Left lobe of liver (tissue), 2 donors: Measurements from ENCODE around the gene NECTIN1. TPM values are rescaled to one million over a fixed set of nuclear protein-coding genes. Genes with fewer than 3 reads are reported as not detected.

Source experiments
- ATAC-seq: fragments of 200-7000 bp; cut with Tn5 transposase; one replicate; pipeline ENCODE4 v1.9.1; 2020; ENCODE audit warnings: mild to moderate bottlenecking, moderate library complexity
- DNase-seq: peaks from one replicate; pipeline ENCODE4 v3.0.0-alpha.2; 2020; ENCODE audit warnings: low spot score
- total RNA-seq: library from RNA; stranded (reverse); gene quantifications from one replicate; pipeline ENCODE4 v1.2.1, GENCODE V29; 2021
- donor health status: DM: no; HTN: no; CAD: no; lungs with moderate emphysema.
- donor health status: DM: no; HTN: yes; CAD: no.

NECTIN1 gene
- total RNA-seq, 1 donor from 2014 or later, result 6.5 TPM

- ATAC-seq, result no peak
These were observed 14.8 kb downstream of the NECTIN1 start for GRCh38 chr11:119714189-119714588.

DNA sequence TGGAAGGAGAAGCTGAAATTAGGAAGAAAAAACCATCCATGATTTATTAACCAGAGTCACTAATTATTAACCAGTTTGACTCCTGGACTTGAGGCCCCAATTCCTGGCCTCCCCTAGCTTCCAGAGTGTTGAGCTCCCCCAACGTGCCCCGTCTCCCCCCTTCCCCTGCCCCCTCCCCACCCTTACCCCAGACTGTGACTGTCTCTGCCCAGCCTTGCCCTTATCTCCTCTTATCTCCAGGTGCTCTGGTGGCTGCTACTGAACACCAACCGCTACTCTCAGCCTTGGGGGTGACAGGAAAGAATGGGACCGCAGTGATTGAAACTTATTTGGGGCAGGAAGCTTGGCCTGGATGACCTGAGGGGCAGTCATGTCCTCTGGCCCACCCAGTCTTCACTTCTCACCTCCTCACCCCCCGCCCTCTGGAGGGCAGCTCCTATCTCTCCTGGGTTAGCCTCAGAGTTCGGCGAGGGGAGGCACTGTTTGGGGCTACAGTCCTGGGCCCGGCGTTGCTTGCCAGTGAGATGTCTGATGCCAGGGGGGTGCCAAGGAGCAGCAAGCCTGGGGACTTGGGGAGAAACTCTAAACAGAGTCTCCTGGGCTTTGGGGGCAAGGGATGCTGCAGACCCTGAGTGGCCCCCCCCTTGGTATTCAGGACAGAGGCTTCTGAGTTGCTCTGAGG lies 15.5 kb downstream of the NECTIN1 start:
- ATAC-seq, result peak; percentile 74
- DNase-seq, result no peak

More at GRCh38 chr11:119714189-119714588, 14.8 kb downstream of the NECTIN1 start:
- DNase-seq, result no peak

GRCh38 chr11:119712459-119713358 lies 16.3 kb downstream of the NECTIN1 start:
- DNase-seq (no peak), ATAC-seq (peak; percentile 67)

GRCh38 chr11:119712006-119712405 lies 17.0 kb downstream of the NECTIN1 start:
- no peak for DNase-seq
- ATAC-seq, result no peak

- ATAC-seq, result no peak
- no peak for DNase-seq
These were observed 17.5 kb downstream of the NECTIN1 start for GRCh38 chr11:119711476-119711875.

- no peak for ATAC-seq
- no peak for DNase-seq
These were observed 18.6 kb downstream of the NECTIN1 start for GRCh38 chr11:119710417-119710816.

DNA sequence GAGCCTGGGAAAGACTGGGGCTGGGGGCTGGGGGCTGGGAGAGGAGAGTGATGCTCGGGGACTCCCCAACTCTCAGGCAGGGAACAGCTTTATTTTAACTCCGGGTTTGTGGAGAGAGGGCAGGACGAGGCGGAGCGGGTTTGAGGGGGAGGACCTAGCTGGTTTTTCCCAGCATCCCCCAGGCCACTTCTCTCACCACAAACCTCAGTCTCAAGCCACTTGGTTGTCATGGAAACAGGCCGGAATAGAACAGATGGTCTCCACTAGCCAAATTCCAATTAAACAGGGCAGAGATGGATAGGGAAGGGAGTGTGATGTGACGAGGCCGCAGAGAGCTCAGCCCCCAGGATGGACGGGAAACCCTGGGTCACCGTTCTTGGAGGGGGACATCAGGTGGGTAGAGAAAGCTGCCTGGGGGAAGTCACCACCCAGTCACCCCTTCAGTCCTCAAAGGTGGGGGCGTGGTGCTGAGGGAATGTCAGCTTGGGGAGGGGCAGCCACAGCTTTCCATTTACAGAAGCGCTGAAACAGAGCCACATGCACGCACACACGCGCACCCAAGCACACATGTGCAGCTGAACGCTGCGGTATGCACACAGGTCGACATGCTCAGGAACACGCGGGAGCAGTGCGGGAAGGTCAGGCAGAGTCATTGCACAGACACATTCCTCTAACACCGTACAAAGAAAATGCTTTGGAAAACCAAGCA lies 19.2 kb downstream of the NECTIN1 start:
- no peak for DNase-seq

GRCh38 chr11:119709171-119709570 lies 19.8 kb downstream of the NECTIN1 start:
- no peak for ATAC-seq
- DNase-seq, result no peak

More for the DNA sequence above, 19.2 kb downstream of the NECTIN1 start:
- ATAC-seq, result no peak

- DNase-seq (no peak), ATAC-seq (no peak)
These were observed 20.6 kb downstream of the NECTIN1 start for GRCh38 chr11:119708384-119708783.

GRCh38 chr11:119706887-119707286 lies 22.1 kb downstream of the NECTIN1 start:
- ATAC-seq, result no peak
- DNase-seq, result no peak

DNA sequence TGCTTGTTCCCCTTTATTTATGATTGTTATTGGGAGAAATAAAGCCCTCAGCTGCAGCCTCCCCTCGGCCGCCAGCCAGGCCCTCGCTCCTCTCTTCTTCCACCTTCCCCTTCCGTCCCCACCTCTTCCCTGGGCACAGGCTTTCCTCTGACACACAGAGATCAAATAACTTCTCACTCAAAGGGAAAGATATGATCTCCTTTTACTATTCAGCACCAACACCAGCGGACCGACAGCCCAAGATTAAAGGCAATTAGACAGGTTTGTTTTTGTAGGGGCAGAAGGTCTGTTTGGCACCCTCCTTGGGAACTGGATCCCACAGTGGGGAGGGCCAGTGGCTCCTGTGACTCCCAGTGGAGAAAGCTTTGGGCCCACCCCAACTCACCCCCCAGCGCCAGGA lies 23.0 kb downstream of the NECTIN1 start:
- ATAC-seq (no peak), DNase-seq (no peak)

GRCh38 chr11:119705362-119705761 lies 23.6 kb downstream of the NECTIN1 start:
- ATAC-seq (no peak), DNase-seq (no peak)

DNA sequence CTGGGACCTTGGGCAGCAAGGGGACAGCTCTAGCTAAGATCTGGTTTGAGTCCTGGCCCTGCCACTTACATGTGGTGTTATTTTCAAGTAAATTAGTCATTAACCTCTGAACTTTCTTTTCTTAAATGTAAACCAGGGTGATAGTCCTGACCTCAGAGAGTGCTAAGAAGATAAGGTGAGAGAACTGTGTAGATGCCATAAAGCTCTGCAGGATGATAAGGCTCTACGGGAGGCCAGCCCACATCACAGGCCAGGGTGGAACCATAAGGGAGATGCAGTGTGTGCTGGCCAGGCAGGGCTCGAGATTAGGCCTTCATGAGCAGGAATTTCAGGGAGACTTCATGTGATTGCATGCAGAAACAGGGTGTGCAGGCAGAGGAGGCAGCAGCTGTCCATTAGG lies 24.2 kb downstream of the NECTIN1 start:
- ATAC-seq, result no peak
- DNase-seq, result no peak

GRCh38 chr11:119701591-119702549 lies 27.1 kb downstream of the NECTIN1 start:
- no peak for DNase-seq
- no peak for ATAC-seq

GRCh38 chr11:119700536-119701346 lies 28.3 kb downstream of the NECTIN1 start:
- DNase-seq, result no peak
- ATAC-seq, result no peak

DNA sequence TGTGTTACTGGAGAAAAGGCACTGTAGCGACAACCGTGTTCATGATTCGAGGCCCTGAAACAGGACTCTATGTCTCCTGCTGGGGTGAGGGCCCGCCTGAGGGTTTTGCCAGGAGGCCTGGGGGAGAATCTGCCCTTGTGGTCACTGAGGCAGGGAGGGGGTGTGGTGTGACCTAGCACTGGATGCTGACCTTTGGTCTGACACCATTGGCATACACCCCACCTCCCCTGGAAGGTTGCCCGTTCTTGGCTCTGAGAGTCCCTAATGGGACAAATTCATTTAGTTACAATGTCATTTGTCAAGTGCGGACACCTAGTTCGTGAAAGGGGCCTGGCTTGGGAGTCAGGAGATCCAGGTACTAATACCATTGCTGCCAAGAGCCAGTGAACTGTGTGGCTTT lies 29.0 kb downstream of the NECTIN1 start:
- peak; percentile 74 for ATAC-seq
- peak; percentile 89 for DNase-seq

DNA sequence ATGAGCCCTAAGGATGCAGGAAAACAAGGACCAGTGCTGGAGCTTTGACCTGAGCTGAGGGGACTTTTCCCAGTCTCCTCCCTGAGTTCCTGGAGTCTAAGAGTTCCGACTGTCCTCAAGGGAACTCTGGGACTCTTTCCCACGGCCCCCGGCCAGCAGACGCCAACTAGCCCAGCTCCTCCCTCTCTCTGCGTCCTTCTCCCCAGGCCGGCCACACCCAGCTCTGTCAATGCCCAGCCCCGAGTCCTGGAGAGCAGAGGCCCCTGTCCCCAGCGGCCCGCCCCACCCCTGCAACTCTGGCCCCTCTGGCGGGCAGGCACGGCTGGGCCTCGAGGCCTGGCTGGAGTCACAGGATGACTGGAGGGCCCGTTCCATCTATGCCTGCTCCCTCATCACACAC lies 29.8 kb downstream of the NECTIN1 start:
- ATAC-seq (peak; percentile 81), DNase-seq (peak; percentile 81)

- no peak for DNase-seq
- no peak for ATAC-seq
These were observed 31.1 kb downstream of the NECTIN1 start for GRCh38 chr11:119697882-119698281.

DNA sequence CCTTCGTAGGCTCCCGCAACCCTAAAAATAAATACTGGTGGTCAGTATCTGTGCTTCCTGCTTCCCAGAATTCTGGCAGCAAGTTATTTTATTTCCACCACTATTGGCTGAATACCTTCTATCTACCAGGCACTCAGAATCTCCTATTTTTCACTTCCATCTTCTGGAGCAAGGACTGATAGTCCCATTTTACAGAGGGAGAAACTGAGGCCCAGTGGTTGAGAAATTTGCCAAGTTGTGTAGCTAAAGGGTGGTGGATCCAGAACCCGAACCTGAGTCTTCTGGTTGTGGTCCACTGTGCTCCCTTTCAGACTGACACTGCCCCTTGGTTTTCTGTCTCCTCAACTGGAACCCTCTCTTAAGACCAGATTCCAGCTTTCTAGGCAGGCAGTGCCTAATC lies 31.6 kb downstream of the NECTIN1 start:
- no peak for ATAC-seq
- no peak for DNase-seq
